Subcutaneous adipose tissue (tissue), 4 donors: ENCODE measurements around the gene HAO2. TPM values are rescaled to one million over a fixed set of nuclear protein-coding genes. Genes with fewer than 3 reads are reported as not detected.

Experiments
- CTCF ChIP-seq: fragments of 450-650 bp; IDR thresholded peaks from one replicate; pipeline ENCODE4 v1.5.1; 2016; ENCODE audit warnings: low read depth, mild to moderate bottlenecking, control low read depth, antibody characterized with exemption, moderate library complexity
- total RNA-seq, 4 donors: library from RNA; depleted of rRNA; stranded (reverse); fragments of >200 nt; gene quantifications; one replicate each; pipeline ENCODE4 v1.1.0, GENCODE V29; 2016

The HAO2 gene
- total RNA-seq, 4 donors from 2014 or later: 0.49 to 0.66 TPM; not detected in 2

DNA sequence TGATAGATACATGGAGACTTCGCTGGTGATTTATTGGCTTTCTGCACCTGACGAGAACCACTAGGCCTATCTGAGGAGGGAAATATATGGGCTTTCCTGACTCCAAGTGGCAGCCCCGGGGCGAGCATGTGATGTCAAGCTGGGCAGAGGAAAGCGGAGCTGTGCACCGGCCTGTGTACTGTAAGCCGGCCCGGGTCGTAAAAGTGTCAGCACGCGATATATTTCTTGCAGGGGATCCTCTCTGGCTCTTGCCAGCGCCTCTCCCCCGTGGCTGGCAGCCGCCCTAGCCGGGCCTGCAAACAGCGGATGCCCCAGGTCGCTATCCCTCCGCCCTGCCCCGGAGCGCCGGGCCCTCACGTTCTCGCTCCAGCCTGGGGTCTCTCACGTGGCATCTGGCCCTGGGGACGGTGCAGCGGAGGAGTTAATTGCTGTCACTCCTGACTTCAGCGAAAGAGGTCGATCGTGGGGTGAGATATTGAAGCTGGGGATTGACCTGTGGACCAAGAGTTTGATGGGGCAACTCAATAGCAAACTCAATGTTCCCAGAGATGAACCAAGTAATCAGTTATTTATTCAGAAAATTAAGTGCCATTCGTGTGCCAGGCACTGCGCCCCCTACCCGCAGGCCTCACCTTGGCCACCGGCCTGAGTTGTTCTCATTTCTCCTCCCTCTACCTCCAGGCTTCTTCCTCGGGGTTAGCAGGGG is 41.0 kb upstream of the HAO2 start:
- no peak for TF ChIP-seq CTCF

DNA sequence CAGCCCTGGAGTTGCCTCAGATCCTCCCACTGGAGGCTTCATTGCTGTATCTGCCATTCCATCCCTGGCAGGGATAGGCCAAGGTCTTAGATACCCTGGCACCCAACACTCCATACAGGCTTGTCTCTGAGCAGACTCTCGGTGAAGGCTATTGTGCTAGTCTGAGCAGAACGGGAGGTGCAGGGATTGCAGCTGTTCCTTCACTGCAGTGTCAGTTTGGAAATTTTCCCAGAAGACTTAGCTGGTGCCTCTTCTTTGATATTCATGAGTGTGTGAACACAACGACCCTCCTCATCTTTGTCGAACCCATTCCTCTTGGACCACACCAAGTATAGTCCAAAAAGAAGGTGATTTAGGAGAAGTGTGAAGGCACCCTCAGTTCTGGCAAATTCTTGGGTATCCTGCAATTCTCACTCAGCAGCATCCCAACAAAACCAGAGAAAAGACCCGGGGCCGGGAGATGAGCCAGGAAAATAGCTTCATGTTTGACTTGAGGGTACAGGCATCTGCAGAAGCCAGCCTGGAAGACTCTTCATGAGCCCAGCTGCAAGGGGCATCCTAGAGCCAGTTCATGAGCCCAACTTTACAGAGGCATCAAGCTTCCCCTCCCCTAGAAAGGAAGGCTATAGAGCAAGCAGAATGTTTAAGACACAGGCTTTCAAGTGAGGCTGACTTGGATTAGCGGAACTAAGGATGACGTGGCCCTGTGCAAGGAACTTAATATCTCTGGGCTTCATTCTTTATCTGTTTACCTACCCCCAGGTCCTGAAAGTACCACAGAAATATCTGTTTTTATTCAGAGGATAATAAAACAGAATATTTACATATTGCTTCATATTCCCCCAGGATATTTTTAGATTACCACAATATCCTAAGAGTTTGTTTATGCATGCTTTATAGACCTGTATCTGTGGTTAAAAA is 38.8 kb upstream of the HAO2 start:
- TF ChIP-seq CTCF: no peak

DNA sequence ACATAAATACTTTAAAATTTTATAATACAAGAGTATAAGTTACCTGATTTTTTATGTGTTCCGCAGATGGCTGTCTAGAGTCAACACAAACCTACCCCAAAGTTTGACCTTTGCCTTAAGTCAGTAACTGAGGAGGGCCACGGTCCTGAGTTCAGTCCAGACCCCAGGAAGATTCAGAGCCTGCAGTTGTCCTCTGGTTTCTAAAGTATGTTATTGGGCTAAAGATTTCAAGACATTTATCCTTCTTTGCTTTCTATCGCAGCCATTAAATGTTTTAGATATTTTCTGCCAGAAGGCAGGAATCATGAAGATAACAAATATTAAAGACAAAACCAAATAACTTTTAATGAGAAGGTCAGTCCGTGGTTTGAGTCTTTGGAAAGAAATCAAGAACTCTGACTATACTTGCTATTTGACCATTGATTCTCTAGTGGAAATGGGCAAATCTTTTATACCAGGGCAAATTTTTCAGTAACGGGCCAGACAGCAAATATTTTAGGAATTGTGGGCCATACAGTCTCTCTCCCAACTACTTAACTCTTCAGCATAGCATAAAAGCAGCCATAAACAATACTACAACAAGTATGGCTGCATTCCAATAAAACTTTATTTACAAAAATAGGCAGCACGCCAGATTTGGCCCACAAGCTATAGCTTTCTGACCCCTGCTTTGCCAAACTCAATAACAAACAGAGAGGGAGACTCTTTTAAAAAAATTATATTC is 38.0 kb upstream of the HAO2 start:
- no peak for TF ChIP-seq CTCF

GRCh38 chr1:119331190-119331515 is 37.4 kb upstream of the HAO2 start:
- no peak for TF ChIP-seq CTCF

DNA sequence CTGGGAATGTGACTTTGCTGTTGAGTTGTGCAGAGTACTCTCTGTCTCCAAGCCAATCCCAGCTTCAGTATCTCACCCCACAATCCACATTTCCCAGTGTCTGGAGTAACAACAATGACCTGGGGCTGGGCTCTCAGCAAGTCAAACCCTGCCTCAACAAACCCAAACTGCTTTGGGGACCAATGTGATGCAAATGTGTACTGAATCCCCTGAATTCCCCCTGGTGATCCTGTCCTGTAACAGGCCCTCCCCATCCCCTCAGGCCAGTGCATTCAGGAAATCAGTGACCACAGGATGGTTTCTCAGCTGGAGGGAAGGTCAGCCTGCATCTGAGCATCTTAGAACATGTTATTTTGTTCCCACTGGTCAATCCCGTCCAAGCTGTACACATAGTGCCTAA is 36.7 kb upstream of the HAO2 start:
- TF ChIP-seq CTCF: no peak

GRCh38 chr1:119332622-119333021 is 36.0 kb upstream of the HAO2 start:
- TF ChIP-seq CTCF: no peak
